Measurements from ENCODE around the gene TAOK3. TPM values are rescaled to one million over a fixed set of nuclear protein-coding genes. Genes with fewer than 3 reads are reported as not detected.

The TAOK3 gene
- total and polyA plus RNA-seq, 3 donors from 2014 or later: 20.5 to 64.8 (median 51.9) TPM

DNA sequence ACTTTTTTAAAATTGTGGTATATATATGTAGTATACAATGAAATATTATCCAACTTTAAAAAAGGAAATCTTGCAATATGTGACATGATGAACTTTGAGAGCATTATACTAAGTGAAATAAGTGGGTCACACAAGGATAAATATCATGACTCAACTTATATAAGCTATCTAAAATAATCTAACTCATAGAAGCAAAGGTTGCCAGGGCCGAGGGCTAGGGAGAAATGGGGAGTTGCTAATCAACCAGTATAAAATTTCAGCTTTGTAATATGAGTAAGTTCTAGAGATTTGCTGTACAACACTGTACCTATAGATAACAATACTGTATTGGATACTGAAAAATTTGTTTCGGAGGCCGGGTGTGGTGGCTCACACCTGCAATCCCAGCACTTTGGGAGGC is 38.5 kb downstream of the TAOK3 start:
- Histone ChIP-seq H3K4me3 (no peak overlapping the region), H3K9me3 (no peaks in the 10 kb centered on the region), H3K27ac (no peak overlapping the region), H3K36me3 (ENCODE audit: low read depth, missing control alignments) (no peaks in the 10 kb centered on the region), H3K27me3 (no peaks in the 10 kb centered on the region), H3K4me1 (no peaks in the 10 kb centered on the region)
- intact Hi-C loops (cut with DNase I; ENCODE audit: low total_unique reads): no loop called here
- TF ChIP-seq POLR2A (IDR thresholded peaks at IDR 0.05) (no peak), CTCF (IDR thresholded peaks at IDR 0.05) (no peak)
- no peak for DNase-seq
- 96% methylated on average over 3 of the region's 3 CpGs for WGBS, 2 donors

- WGBS, 2 donors: 88 to 92% methylated on average over 4 of the region's 4 CpGs
- Histone ChIP-seq H3K27ac (no peak overlapping the region), H3K4me3 (no peak overlapping the region), H3K9me3 (no peaks in the 10 kb centered on the region), H3K36me3 (ENCODE audit: low read depth, missing control alignments) (no peaks in the 10 kb centered on the region), H3K27me3 (no peaks in the 10 kb centered on the region), H3K4me1 (no peaks in the 10 kb centered on the region)
- TF ChIP-seq CTCF (IDR thresholded peaks at IDR 0.05): no peak
- no peak for TF ChIP-seq POLR2A (IDR thresholded peaks at IDR 0.05)
- intact Hi-C loops (cut with DNase I; ENCODE audit: low total_unique reads): no loop called here
- DNase-seq: no peak
Observed at GRCh38 chr12:118332511-118332910, 40.2 kb downstream of the TAOK3 start.

GRCh38 chr12:118330421-118331018 is 42.2 kb downstream of the TAOK3 start:
- TF ChIP-seq CTCF (IDR thresholded peaks at IDR 0.05) (no peak), POLR2A (IDR thresholded peaks at IDR 0.05) (no peak)
- no peak for DNase-seq
- Histone ChIP-seq H3K4me3 (no peak overlapping the region), H3K9me3 (no peaks in the 10 kb centered on the region), H3K36me3 (ENCODE audit: low read depth, missing control alignments) (no peaks in the 10 kb centered on the region), H3K4me1 (no peaks in the 10 kb centered on the region), H3K27ac (no peak overlapping the region), H3K27me3 (no peaks in the 10 kb centered on the region)
- WGBS, 2 donors: 75 to 79% methylated on average over 3 of the region's 3 CpGs
- intact Hi-C loops (cut with DNase I; ENCODE audit: low total_unique reads): no loop called here

- intact Hi-C loops (cut with DNase I; ENCODE audit: low total_unique reads): no loop called here
Observed at GRCh38 chr12:118328486-118329330, 44.0 kb downstream of the TAOK3 start.

More at GRCh38 chr12:118328486-118329330, 44.0 kb downstream of the TAOK3 start:
- Histone ChIP-seq H3K27me3 (no peaks in the 10 kb centered on the region), H3K4me3 (no peak overlapping the region), H3K36me3 (ENCODE audit: low read depth, missing control alignments) (no peaks in the 10 kb centered on the region), H3K27ac (no peak overlapping the region), H3K4me1 (no peaks in the 10 kb centered on the region), H3K9me3 (no peaks in the 10 kb centered on the region)
- 76 to 85% methylated on average over 3 of the region's 3 CpGs for WGBS, 2 donors
- DNase-seq: no peak
- TF ChIP-seq CTCF (IDR thresholded peaks at IDR 0.05) (no peak), POLR2A (IDR thresholded peaks at IDR 0.05) (no peak)
